Left lobe of liver (tissue), 2 donors: ENCODE measurements around the gene NELL1. TPM values are rescaled to one million over a fixed set of nuclear protein-coding genes. Genes with fewer than 3 reads are reported as not detected.

Experiments
- ATAC-seq: fragments of 200-7000 bp; cut with Tn5 transposase; one replicate; pipeline ENCODE4 v1.9.1; 2020; ENCODE audit warnings: mild to moderate bottlenecking, moderate library complexity
- DNase-seq: peaks from one replicate; pipeline ENCODE4 v3.0.0-alpha.2; 2020; ENCODE audit warnings: low spot score
- total RNA-seq: library from RNA; stranded (reverse); gene quantifications from one replicate; pipeline ENCODE4 v1.2.1, GENCODE V29; 2021
- donor health status: DM: no; HTN: no; CAD: no; lungs with moderate emphysema.
- donor health status: DM: no; HTN: yes; CAD: no.

NELL1 gene
- total RNA-seq, 1 donor from 2014 or later, result not detected

- no peak for ATAC-seq
- DNase-seq, result no peak
These were observed 953.2 kb downstream of the NELL1 start for GRCh38 chr11:21622566-21622965.

- no peak for ATAC-seq
These were observed 953.6 kb downstream of the NELL1 start for GRCh38 chr11:21622995-21623394.

More at GRCh38 chr11:21622995-21623394, 953.6 kb downstream of the NELL1 start:
- DNase-seq, result no peak

Other genes with a start within 250 kb of the NELL1 start
- gene SLC6A5, start 70.0 kb upstream of the NELL1 start, total RNA-seq, result not detected